Endothelial cell of umbilical vein (primary cell): ENCODE measurements around the gene CCDC97.
"Not testable (repeated sequence)": the region's sequence is repeated elsewhere in the genome, so short reads cannot be mapped to it uniquely, and the experiment has no call there.

Experiments
- CTCF ChIP-seq, 2 donors: IDR thresholded peaks; 1 replicate in 1 of 2; 2 replicates in 1 of 2; pipeline ENCODE4 v1.5.1; 2011; ENCODE audit warnings: low read length in 2 of 2, mild to moderate bottlenecking in 2 of 2, moderate library complexity in 2 of 2, control low read depth in 1 of 2, inconsistent platforms in 1 of 2, low read depth in 1 of 2; ENCODE audit not compliant: insufficient read depth in 1 of 2; ENCODE audit errors: extremely low read depth in 1 of 2
- EZH2 ChIP-seq: IDR thresholded peaks from 2 replicates; pipeline ENCODE4 v1.6.1; 2012; ENCODE audit warnings: borderline replicate concordance, low read depth, mild to moderate bottlenecking, moderate library complexity, low read length, inconsistent platforms; ENCODE audit not compliant: severe bottlenecking
- GATA2 ChIP-seq: IDR thresholded peaks from 2 replicates; pipeline ENCODE4 v1.7.0; 2011; ENCODE audit warnings: low read depth, mild to moderate bottlenecking, moderate library complexity, mixed read lengths, low read length; ENCODE audit not compliant: insufficient read length, insufficient read depth
- JUN ChIP-seq: IDR thresholded peaks from 2 replicates; pipeline ENCODE4 v1.6.1; 2011; ENCODE audit warnings: borderline replicate concordance, low read depth; ENCODE audit not compliant: insufficient read length, insufficient read depth
- MYC ChIP-seq: IDR thresholded peaks from one replicate; pipeline ENCODE4 v1.6.1; 2011; ENCODE audit warnings: mild to moderate bottlenecking, low read depth, low read length
- POLR2A ChIP-seq: IDR thresholded peaks from 2 replicates; pipeline ENCODE4 v1.6.1; 2012; ENCODE audit warnings: low read depth, mild to moderate bottlenecking, control low read depth, low read length
- POLR2AphosphoS5 ChIP-seq: IDR thresholded peaks from 2 replicates; pipeline ENCODE4 v1.6.1; 2012; ENCODE audit warnings: low read depth, mild to moderate bottlenecking, control low read depth, low read length, moderate library complexity; ENCODE audit not compliant: insufficient read depth
- TF ChIP-seq, protein P1 (sequence below): IDR thresholded peaks from 2 replicates; pipeline ENCODE4 v1.6.1; 2011; ENCODE audit not compliant: insufficient read depth, insufficient read length

DNA sequence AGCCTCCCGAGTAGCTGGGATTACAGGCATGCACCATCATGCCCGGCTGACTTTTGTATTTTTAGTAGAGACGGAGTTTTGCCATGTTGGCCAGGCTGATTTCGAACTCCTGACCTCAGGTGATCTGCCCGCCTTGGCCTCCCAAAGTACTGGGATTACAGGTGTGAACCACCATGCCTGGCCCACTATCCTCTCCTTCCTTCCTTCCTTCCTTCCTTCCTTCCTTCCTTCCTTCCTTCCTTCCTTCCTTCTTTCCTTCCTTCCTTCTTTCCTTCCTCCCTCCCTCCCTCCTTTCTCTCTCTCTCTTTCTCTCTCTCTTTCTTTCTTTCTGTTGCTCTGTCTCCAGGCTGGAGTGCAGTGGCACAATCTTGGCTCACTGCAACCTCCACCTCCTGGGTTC lies 61.1 kb downstream of the CCDC97 start:
- TF ChIP-seq CTCF (IDR thresholded peaks at IDR 0.05; ENCODE audit: extremely low read depth in 1 of 2, insufficient read depth in 1 of 2, low read depth in 1 of 2, low read length in 2 of 2); JUN; EZH2; MYC; POLR2AphosphoS5; POLR2A; GATA2: not testable (repeated sequence)
- TF ChIP-seq, protein P1, sequence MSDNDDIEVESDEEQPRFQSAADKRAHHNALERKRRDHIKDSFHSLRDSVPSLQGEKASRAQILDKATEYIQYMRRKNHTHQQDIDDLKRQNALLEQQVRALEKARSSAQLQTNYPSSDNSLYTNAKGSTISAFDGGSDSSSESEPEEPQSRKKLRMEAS: not testable (repeated sequence)
